A673 (cell line): Measurements from ENCODE around the gene GNAQ. TPM values are rescaled to one million over a fixed set of nuclear protein-coding genes. Genes with fewer than 3 reads are reported as not detected.
"Not testable (repeated sequence)": the region's sequence is repeated elsewhere in the genome, so short reads cannot be mapped to it uniquely, and the experiment has no call there.

Experiments used
- BruUV-seq: library from RNA; stranded (reverse); fragments of 400-500 nt; replicated peaks from 2 replicates; lab custom pipeline; 2021; lab: Mats Ljungman, UMichigan
- CTCF ChIA-PET: fragments of 300-600 bp; sonication (Branson Sonifier 250); formaldehyde crosslinking; loops from one replicate; lab custom pipeline; 2022; ENCODE audit warnings: antibody characterized with exemption; lab: Charles Lee
- POLR2A ChIA-PET: fragments of 300-600 bp; sonication (Branson Sonifier 250); formaldehyde crosslinking; loops from one replicate; lab custom pipeline; 2022; ENCODE audit warnings: antibody characterized with exemption; ENCODE audit not compliant: low non-redundant PET; lab: Charles Lee
- DNase-seq: peaks from one replicate; pipeline ENCODE4 v3.0.0-alpha.2; 2015; ENCODE audit warnings: low spot score
- H3K27ac ChIP-seq: fragments of 200-600 bp; sonication (generic); 2 replicates; pipeline ENCODE4 v1.5.1; 2016; ENCODE audit warnings: mixed run types, low read depth, mild to moderate bottlenecking, mixed read lengths, antibody characterized with exemption, low read length; ENCODE audit not compliant: poor library complexity, severe bottlenecking
- H3K27me3 ChIP-seq: fragments of 200-600 bp; sonication (generic); replicated peaks from 2 replicates; pipeline ENCODE4 v1.6.1; 2017; ENCODE audit warnings: mixed run types, low read depth, mild to moderate bottlenecking, mixed read lengths, antibody characterized with exemption, low read length; ENCODE audit not compliant: insufficient read depth, poor library complexity
- H3K36me3 ChIP-seq: fragments of 200-600 bp; sonication (generic); 2 replicates; pipeline ENCODE4 v1.6.1; 2016; ENCODE audit warnings: mixed run types, mild to moderate bottlenecking, mixed read lengths, antibody characterized with exemption, low read length; ENCODE audit not compliant: insufficient read depth, poor library complexity, severe bottlenecking
- H3K4me1 ChIP-seq: fragments of 200-600 bp; sonication (generic); 2 replicates; pipeline ENCODE4 v1.6.1; 2017; ENCODE audit warnings: mixed run types, mild to moderate bottlenecking, mixed read lengths, antibody characterized with exemption, low read length; ENCODE audit not compliant: insufficient read depth, poor library complexity, severe bottlenecking
- H3K4me3 ChIP-seq: fragments of 200-600 bp; sonication (generic); 2 replicates; pipeline ENCODE4 v1.5.1; 2016; ENCODE audit warnings: low read depth, mixed run types, mild to moderate bottlenecking, mixed read lengths, low read length; ENCODE audit not compliant: poor library complexity, severe bottlenecking
- H3K9me3 ChIP-seq: fragments of 200-600 bp; sonication (generic); 2 replicates; pipeline ENCODE4 v1.6.1; 2016; ENCODE audit warnings: mixed run types, low read depth, mild to moderate bottlenecking, mixed read lengths, antibody characterized with exemption, low read length; ENCODE audit not compliant: poor library complexity, severe bottlenecking
- EZH2 ChIP-seq: fragments of 200-600 bp; sonication (generic); IDR thresholded peaks from 2 replicates; pipeline ENCODE4 v1.6.1; 2017; ENCODE audit warnings: borderline replicate concordance, low read depth, mild to moderate bottlenecking, mixed read lengths, antibody characterized with exemption, low read length; ENCODE audit not compliant: poor library complexity, severe bottlenecking
- intact Hi-C: fragments of 100-400 bp; cut with micrococcal nuclease; formaldehyde crosslinking; loops from one replicate; pipeline ENCODE4 v1.10.0; 2022; ENCODE audit not compliant: unreplicated experiment
- total RNA-seq: library from RNA; stranded (reverse); gene quantifications from 2 replicates; pipeline ENCODE4 v1.2.3, GENCODE V29; 2021
- TF ChIP-seq, protein P1 (sequence below): fragments of 300-800, 200-600 bp; sonication (generic); conservative IDR thresholded peaks from 2 replicates; pipeline ENCODE4 v1.5.1; 2017; ENCODE audit warnings: low read depth, mild to moderate bottlenecking, antibody characterized with exemption, low read length, moderate library complexity, mixed read lengths

Gene GNAQ
- total RNA-seq, 1 experiment from 2014 or later = 69.9 TPM

DNA sequence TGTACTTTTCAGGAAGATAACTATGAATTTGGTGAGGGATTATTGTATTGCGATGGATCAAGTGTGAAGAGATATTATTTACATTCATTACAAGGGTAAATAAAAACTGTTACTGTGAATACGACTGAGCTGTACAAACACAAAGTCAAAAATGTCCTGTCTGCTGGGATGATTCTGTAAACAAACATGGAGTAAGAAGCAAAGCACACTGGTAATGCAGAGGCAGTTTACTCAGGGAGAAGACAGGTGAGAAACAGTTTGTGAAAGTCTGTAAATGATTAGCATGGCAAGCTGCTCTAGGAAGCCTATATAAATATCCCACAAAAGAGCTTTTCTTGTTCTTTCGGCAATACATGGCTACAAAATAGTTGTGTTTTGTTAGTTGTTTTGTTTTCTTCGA lies 268.0 kb downstream of the GNAQ start:
- Histone ChIP-seq H3K4me1 (peaks cover 3% of the 10 kb centered on the region), H3K36me3 (no peaks in the 10 kb centered on the region), H3K9me3 (no peaks in the 10 kb centered on the region), H3K27me3 (no peaks in the 10 kb centered on the region), H3K27ac (peak overlapping the region; percentile 24), H3K4me3 (no peak overlapping the region)
- BruUV-seq = no TSS peak
- POLR2A ChIA-PET = no interaction called here
- TF ChIP-seq EZH2 = no peak
- TF ChIP-seq, protein P1, sequence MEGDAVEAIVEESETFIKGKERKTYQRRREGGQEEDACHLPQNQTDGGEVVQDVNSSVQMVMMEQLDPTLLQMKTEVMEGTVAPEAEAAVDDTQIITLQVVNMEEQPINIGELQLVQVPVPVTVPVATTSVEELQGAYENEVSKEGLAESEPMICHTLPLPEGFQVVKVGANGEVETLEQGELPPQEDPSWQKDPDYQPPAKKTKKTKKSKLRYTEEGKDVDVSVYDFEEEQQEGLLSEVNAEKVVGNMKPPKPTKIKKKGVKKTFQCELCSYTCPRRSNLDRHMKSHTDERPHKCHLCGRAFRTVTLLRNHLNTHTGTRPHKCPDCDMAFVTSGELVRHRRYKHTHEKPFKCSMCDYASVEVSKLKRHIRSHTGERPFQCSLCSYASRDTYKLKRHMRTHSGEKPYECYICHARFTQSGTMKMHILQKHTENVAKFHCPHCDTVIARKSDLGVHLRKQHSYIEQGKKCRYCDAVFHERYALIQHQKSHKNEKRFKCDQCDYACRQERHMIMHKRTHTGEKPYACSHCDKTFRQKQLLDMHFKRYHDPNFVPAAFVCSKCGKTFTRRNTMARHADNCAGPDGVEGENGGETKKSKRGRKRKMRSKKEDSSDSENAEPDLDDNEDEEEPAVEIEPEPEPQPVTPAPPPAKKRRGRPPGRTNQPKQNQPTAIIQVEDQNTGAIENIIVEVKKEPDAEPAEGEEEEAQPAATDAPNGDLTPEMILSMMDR = no peak
- intact Hi-C loops = no loop called here
- CTCF ChIA-PET = interaction anchor here (0.9 kb wide), 1 partner anchor 330 kb away, joined by 4 read pairs; no protein-coding TSS in a partner anchor
- no peak for DNase-seq

GRCh38 chr9:77760919-77761318 lies 270.7 kb downstream of the GNAQ start:
- H3K9me3 ChIP-seq, H3K27me3 ChIP-seq, H3K36me3 ChIP-seq, intact Hi-C loops, POLR2A ChIA-PET, DNase-seq, H3K27ac ChIP-seq, BruUV-seq, H3K4me1 ChIP-seq, H3K4me3 ChIP-seq, CTCF ChIA-PET: not testable (repeated sequence)

DNA sequence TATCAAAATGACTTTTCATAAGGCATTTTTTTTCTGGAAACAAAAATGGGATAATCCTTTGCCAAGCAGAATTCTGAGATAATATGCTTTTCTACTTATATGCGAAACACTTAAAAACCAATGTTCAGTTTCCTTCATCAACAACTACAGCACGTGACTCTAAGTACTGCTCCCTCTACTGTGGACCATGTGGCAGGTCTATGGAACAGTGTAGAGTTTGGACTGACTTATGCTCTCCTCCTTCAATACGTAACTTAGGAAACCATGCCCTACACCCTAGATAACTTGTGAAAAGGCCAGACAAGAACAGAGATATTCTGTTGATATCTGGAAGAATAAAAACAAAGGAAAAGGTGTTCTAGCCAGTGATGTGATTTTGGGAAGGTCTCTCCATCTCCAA lies 272.2 kb downstream of the GNAQ start:
- Histone ChIP-seq H3K27ac (no peak overlapping the region), H3K36me3 (no peaks in the 10 kb centered on the region), H3K27me3 (no peaks in the 10 kb centered on the region), H3K4me1 (peaks cover 8% of the 10 kb centered on the region), H3K4me3 (no peak overlapping the region), H3K9me3 (no peaks in the 10 kb centered on the region)
- POLR2A ChIA-PET = no interaction called here
- no TSS peak for BruUV-seq
- no peak for DNase-seq
- CTCF ChIA-PET = no interaction called here
- TF ChIP-seq, protein P1 = no peak; the same call in 1 of the 2 replicates
- TF ChIP-seq EZH2 = no peak
- intact Hi-C loops = loop anchor here (10.0 kb wide), 1 partner anchor 585 kb away; the partner anchor contains the start of gene VPS13A

DNA sequence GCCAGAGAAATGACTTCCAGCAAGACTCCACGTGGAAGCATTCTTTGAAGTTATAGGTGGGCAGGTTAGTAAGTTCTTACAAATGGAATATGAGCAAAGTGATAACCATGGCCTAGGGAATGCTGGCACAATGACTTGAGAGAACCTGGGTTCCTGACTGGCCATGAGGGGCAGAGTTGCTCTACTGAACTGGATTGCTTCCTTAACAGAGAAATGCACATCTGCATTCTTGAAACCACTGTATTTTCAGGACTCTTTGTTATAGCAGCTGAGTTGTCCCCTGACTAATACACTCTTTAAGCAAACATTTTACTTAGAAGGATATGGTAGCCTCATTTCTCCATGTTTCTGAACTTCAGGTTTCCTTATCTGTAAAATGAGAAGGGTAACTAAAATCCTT lies 275.2 kb downstream of the GNAQ start:
- ChIA-PET CTCF (interaction anchor here (1.7 kb wide), 1 partner anchor 323 kb away, joined by 3 read pairs; no protein-coding TSS in a partner anchor), POLR2A (no interaction called here)
- no TSS peak for BruUV-seq
- Histone ChIP-seq H3K36me3 (no peaks in the 10 kb centered on the region), H3K4me1 (peaks cover 29% of the 10 kb centered on the region), H3K4me3 (no peak overlapping the region), H3K27me3 (no peaks in the 10 kb centered on the region), H3K9me3 (no peaks in the 10 kb centered on the region), H3K27ac (no peak overlapping the region)
- intact Hi-C loops = loop anchor here (10.0 kb wide), 1 partner anchor 582 kb away; the partner anchor contains the start of gene VPS13A
- no peak for DNase-seq
- no peak for TF ChIP-seq EZH2
- TF ChIP-seq, protein P1 = no peak
